DMS153 treated with DMSO at 0.1 percent for 48 hours (cell line): ENCODE results near the gene LRRC25.
"Not testable (repeated sequence)": the region's sequence is repeated elsewhere in the genome, so short reads cannot be mapped to it uniquely, and the experiment has no call there.

ENCODE experiments used
- DNase-seq: peaks from one replicate; lab custom pipeline; 2025; ENCODE audit not compliant: unreplicated experiment; lab: John Stamatoyannopoulos, UW

LRRC25 gene

DNA sequence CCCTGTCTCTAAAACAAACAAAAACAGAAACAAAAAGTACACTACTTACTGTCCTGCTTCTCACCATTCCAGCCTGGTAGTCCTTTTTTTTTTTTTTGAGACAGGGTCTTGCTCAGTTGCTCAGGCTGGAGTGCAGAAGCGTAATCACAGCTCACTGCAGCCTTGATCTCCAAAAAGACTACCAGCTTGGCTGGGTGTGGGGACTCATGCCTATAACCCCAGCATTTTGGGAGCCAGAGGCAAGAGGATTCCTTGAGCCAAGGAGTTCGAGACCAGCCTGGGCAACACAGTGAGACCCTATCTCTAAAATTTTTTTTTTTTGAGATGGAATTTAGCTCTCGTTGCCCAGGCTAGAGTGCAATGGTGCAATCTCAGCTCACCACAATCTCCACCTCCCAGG, 16.6 kb downstream of the LRRC25 start:
- no peak for DNase-seq

DNA sequence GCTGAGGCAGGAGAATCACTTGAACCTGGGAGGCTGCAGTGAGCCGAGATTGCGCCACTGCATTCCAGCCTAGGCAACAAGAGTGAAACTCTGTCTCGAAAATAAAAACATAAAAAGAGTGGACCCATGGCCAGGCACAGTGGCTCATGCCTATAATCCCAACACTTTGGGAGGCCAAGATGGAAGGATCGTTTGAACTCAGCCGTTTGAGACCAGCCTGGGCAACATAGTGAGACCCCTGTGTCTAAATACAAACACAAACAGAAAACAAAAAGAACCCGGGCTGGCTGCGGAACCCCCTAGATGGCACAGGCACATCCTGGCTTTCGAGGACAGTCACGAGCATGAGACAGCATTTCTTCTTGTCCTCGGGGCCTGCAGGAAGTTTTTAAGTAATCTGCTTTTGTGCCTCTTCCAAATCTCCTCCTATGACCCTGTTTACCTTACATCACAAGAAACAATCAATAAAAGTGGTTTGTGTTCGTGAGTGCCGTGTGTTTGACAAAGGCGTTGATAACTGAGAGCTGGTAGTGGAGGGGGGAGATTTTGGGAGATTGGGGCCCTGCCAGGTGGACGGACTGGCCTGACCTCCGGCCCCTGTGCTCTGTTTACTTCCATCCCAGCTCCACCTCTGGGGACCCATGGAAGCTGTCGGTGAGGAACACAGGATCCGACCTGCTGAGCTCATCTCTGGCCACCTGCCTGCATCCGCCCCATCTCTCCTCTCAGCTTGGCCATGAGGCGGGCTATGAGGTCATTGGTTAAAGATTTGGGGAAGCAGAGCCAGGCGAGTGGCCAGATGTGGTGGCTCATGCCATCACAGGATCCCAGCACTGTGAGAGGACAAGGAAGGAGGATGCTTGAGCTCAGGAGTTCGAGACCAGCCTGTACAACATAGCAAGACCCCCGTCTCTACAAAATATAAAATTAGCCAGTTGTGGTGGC, 17.3 kb downstream of the LRRC25 start:
- peak; percentile 73 for DNase-seq

DNA sequence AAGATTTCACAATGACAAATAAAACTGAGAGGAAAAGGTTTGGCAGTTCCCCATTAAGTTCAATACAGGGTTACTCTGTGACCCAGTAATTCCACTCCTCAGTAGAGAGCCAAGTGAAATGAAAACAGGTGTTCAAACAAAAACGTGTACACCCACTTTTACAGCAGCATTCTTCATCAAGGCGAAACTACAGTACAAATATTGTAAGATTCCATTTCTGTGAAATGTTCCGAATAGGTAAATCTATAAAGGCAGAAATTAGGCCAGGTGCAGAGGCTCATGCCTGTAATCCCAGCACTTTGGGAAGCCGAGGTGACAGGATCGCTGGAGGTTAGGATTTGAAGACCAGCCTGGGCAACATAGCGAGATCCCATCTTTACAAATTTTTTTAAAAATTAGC, 20.4 kb downstream of the LRRC25 start:
- DNase-seq = peak; percentile 31

DNA sequence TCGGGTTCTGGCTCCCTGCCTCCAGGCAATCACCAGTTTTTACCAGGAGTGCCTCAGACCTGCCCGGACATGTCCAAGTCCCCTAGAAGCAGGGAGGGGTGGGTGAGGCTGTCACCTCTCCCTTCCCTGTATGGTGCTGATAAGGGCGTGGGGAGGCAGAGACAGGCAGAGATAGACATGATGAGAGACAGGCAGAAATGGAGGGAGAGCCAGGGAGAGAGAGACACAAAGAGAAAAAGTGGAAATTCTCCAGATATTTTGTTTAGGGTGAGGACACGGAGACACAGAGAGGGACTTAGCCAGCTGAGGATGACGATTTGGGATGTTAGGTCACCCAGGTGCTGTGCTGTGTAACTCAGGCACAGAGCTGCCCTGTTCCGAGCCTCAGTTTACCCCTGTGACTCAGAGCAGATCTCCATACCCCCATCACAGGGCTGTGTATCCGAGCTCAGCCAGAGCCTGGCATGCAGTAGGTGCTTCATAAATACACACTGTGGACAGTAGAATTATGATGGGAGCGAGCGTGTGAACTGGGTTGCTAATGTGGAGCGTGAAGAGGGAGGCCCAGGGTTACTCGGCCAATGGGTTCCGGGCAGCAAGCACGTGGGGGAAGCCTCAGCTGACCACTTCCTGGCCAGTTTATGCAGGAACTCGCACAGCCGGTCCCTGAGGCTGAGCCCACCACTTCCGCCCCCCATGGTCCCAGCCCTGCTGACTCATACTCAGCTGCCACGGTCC, 23.4 kb downstream of the LRRC25 start:
- peak; percentile 45 for DNase-seq

DNA sequence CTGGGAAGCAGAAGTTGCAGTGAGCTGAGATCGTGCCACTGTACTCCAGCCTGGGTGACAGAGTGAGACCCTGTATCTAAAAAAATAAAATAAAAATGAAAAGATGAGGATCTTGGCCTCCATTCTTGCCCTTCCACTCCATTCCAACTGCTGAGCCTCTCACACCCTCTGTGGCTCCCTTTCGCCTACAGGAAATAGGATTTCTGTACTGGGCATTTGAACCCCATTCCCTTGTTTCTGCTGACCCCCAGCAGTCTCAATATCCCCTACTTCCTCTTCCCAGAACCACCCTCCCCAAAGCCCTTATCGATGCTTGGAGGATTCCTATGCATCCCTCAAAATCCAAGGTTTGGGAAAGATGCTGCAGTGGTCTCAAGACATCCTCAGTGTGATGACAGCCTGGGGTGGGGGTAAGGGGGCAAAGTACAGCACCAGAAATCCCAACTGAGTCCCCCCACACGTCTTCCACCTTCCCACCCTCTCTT, 24.0 kb downstream of the LRRC25 start:
- no peak for DNase-seq

DNA sequence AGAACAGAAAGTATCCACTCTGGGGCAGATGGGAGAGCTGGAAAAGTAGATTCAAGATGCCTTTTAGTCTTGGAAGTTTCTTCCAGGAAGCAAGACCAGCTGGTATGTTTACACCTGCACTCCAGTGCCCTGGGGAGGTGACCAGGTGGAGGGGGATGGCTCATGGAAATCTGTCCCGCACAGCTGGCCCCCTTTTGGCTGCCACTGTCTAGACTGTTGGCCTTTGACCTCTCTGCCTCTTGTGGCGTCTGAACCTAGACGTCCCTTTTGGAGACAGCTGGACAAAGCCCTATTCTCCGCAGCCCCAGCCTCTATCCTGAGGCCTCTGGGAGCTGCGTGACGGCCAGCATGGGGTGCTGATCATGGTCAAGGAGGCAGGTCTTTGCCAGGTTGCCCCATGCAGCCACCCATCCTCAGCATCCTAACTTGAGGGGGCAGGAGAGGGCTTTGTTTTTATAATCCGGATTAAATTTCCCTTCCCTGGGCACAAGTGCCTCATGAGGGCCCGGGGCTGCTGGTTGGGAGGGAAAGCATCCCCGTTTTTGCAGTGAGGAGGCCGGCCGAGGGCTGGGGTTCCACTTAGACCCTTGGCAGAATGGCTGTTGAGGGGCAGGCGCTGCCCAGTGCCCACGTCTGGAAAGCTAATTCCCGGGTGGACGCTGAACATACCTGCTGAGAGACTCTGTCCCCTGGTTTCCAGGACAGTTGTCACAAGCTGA, 28.8 kb downstream of the LRRC25 start:
- DNase-seq = no peak

DNA sequence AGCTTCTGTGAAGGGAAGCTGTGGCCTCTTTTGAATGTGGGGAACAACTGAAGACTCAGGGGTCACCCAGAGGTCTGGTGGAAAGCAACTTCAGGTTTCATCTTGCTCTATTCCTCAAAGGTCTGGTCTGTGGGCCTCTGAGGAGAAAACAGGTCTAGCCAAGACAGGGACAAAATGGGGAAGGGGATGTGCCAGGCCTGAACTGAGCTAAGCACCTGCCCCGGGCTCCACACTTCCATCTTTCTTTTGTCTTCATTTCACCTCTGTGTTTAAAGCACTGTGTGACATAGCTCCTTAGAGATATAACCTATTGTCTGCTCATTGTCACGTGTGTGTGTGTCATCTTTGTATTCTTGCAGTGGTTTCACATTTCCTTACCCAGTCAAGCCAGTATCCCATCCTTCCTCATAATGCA, 31.4 kb downstream of the LRRC25 start:
- DNase-seq = no peak

DNA sequence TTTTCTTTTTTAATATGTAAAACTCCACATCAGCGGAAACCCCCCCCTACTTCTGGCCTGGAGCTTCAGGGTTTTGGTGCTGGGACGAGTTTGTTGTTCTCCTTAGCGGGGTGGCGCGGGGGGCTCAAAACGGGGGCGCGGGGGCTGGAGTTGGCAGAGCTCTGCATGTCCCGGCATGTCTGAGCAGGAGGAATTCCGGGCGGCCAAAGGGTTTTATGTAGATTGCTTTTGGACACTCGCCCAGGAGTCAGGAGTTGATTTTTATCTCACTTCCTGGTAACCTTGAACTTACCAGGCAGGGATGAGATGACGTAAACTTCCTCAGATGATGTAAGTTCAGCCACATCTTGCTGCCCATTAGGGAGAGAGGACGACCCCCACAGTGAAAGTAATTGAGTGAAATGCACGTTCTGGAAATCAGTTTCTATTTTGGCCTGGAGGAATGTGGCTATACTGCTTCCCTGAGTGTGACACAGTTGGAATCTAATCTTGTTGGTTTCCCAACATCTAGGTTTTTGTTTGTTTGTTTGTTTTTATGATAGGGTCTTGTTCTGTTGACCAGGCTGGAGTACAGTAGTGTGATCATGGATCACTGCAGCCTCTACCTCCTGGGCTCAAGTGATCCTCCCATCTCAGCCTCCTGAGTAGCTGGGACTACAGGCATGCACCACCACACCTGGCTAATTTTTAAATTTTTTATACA, 32.4 kb downstream of the LRRC25 start:
- peak; percentile 83 for DNase-seq

DNA sequence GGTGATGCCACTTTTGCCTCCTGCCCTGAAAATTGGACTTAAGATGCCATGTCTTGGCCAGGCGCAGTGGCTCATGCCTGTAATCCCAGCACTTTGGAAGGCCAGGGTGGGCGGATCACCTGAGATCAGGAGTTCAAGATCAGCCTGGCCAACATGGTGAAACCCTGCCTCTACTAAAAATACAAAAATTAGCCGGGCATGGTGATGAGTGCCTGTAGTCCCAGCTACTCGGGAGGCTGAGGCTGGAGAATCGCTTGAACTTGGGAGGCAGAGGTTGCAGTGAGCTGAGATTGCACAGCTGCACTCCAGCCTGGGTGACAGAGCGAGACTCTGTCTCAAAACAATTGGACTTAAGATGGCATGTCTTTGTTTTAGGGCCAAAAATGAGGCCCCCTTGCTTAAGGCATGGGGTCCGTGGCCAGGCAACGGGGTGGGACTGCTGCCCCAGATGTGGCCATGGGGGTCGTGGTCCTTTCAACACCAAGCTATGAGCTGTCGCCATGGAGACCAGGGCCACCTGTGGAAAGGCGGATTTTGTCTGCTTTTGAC, 33.1 kb downstream of the LRRC25 start:
- DNase-seq = not testable (repeated sequence)

DNA sequence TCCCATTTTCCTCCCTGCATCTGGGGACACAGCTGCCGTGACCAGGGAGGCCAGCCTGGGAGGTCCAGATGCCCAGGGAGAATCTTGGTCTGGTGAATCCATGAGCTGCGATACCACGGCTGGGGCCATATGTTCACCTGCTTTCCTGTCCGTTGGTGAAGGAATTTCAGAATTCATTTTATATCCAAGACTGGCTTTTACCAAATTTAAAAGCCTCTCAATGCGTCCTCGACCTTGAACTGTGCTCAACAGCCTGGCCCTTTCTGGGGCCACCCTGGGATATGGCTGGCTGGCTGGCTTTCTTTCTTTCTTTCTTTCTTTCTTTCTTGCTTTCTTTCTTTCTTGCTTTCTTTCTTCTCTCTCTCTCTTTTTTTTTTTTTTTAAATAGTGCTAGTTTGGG, 33.6 kb downstream of the LRRC25 start:
- DNase-seq = no peak

DNA sequence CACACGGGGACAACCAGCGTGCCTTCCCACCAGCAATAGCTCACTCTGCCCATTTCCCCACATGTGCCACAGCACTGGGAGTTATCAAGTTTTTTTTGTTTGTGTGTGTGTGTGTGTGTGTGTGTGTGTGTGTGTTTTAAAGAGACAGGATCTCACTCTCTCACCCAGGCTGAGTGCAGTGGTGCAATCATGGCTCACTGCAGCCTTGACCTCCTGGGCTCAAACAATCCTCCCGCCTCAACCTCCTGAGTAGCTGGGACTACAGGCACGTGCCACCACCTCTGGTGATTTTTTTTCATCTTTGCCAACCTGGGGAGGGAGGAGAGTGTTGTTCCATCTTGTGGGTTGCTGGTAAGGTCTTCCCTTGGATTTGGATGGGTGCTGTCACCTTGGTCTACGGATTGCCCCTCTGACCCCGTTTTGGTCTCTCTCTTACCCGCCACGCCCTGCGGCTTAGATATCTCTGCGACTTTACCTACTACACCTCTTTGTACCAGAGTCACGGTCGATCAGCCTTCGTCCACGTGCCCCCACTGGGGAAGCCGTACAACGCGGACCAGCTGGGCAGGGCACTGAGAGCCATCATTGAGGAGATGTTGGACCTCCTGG, 34.4 kb downstream of the LRRC25 start:
- DNase-seq = no peak

DNA sequence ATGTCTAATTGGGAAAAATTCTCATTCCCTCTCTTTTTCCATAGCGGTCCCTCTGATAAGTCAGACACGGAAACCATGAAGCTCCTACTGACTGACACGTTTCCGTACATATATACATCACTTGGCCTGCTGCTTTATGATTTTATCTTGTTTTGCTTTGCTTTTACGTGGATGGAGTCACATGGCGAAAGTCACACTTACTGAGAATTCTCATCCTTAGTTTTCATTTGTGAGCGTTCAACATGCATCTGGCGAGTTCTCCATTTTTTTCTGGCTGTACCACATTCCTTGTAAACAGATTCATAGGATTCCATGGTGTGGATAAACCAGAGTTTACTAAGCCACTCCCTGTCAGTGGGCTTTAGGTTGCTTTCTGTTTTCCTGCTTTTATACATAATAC, 35.8 kb downstream of the LRRC25 start:
- no peak for DNase-seq

DNA sequence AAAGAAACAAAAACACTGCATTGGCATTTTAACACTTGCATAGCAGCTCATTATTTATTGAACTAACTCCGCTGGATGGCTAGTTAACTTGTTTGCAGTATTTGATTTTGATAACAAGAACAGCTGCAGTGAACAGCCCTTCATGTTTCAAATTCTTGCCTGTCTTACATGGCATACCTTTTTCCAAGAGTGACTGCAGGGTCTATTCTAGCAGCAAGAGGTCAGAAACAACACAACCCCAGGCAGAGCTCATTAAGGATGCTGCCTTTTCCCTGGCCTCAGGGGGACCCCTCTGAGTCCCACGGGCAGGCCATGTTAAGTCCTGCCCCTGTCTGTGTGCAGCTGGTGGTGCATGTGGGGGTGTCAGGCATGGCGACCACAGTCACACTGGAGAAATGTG, 40.4 kb downstream of the LRRC25 start:
- DNase-seq = no peak

DNA sequence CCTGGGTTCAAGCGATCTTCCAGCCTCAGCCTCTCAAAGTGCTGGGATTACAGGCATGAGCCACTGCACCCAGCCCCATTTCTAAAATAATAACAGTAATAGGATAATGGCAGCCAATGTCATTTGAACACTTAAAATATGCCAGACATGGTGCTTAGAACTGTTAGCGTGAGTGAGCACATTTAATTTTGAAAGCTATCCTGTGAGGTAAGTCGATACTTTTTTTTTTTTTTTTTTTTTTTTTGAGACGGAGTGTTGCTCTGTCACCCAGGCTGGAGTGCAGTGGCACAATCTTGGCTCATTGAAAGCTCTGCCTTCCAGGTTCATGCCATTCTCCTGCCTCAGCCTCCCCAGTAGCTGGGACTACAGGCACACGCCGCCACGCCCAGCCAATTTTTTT, 42.7 kb downstream of the LRRC25 start:
- DNase-seq = not testable (repeated sequence)

DNA sequence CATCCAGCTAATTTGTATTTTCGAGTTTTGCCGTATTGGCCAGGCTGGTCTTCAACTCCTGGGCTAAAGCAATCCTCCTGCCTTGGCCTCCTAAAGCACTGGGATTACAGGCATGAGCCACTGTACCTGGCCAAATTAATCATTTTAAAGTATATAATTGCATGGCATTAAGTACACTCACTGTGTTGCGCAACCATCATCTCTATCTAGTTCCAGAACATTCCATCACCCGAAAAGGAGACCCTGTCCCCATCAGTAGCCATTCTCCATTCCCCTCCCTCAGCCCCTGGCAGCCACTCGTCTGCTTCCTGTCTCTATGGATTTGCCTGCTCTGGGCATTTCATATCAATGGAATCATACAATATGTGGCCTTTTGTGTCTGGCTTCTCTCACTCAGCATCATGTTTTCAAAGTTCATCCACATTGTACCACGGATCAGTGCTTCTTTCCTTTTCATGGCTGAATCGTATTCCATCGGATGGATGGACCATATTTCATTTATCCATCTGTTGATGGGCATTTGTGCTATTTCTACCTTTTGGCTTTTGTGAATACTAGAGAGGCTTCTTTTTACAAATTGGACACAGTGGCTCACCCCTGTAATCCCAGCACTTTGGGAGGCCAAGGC, 43.9 kb downstream of the LRRC25 start:
- no peak for DNase-seq

DNA sequence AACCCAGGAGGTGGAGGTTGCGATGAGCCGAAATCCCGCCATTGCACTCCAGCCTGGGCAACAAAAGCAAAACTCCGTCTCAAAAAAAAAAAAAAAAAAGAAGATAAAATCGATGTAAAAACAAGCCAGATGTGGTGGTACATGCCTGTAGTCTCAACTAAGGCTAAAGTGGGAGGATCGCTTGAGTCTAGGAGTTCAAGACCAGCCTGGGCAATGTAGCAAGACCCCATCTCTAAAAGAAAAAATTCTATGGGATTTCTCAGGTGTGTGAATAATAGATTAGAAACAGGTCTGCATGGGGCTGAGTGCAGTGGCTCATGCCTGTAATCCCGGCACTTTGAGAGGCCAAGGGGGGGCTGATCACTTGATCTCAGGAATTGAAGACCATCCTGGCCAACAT, 45.9 kb downstream of the LRRC25 start:
- DNase-seq = no peak

DNA sequence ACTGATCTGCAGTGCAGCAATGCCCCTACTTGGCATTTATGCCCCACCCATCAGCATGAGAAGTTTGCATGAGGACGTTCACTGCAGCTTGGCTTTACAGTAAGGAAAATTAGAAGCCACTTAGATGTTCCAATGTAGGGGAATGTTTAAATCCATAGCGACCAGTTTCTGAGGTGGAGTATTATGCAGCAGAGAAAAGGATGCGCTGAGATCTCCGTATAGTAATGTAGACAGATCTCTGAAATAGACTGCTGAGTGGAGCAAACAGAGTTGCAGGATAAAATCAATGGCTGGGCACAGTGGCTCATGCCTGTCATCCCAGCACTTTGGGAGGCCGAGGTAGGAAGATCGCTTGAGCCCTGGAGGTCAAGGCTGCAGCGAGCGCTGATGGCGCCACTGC, 46.9 kb downstream of the LRRC25 start:
- DNase-seq = no peak

DNA sequence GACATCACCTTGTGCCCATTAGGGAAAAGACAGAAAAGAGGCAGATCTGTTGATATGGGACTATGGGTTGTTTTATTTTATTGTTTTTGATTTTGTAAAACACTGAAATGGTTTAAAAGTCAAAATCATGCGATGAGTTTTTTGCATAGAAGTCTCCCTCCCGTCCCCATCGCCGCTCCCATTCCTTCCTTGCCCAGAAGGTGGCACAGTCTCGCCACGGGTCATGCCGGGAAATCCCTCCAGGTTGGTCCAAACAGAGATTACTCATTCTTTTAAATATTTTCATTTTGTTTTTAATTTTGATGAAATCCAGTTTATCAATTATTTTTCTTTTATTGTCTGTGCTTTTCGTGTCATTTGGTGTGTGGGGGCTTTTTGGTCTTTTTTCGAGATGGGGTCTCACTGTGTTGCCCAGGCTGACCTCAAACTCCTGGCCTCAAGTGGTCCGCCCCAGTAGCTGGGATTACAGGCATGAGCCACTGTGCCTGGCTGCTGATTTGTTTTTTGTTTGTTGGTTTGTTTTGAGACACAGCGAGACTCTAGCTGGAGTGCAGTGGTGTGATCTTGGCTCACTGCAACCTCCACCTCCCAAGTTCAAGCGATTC, 47.8 kb downstream of the LRRC25 start:
- peak; percentile 33 for DNase-seq

DNA sequence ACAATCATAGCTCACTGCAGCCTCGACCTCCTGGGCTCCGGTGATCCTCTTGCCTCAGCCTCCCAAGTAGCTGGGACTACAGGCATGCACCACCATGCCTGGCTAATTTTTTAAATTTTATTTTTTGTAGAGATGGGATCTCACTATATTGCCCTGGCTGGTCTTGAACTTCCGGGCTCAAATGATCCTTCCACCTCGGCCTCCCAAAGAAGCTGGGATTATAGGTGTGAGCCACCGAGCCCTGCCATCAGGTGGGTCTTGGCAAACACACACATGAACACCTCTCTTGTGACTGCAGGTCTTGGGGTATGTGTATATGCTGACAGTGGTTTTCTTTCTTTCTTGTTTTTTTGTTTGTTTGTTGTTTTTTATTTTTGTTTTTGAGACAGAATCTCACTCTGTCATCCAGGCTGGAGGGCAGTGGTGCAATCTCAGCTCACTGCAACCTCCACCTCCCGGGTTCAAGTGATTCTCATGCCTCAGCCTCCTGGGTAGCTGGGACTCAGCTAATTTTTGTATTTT, 48.5 kb downstream of the LRRC25 start:
- DNase-seq = not testable (repeated sequence)
